ENCODE measurements around the gene PUS7L.
"Not testable (repeated sequence)": the region's sequence is repeated elsewhere in the genome, so short reads cannot be mapped to it uniquely, and the experiment has no call there.

The PUS7L gene, protein sequence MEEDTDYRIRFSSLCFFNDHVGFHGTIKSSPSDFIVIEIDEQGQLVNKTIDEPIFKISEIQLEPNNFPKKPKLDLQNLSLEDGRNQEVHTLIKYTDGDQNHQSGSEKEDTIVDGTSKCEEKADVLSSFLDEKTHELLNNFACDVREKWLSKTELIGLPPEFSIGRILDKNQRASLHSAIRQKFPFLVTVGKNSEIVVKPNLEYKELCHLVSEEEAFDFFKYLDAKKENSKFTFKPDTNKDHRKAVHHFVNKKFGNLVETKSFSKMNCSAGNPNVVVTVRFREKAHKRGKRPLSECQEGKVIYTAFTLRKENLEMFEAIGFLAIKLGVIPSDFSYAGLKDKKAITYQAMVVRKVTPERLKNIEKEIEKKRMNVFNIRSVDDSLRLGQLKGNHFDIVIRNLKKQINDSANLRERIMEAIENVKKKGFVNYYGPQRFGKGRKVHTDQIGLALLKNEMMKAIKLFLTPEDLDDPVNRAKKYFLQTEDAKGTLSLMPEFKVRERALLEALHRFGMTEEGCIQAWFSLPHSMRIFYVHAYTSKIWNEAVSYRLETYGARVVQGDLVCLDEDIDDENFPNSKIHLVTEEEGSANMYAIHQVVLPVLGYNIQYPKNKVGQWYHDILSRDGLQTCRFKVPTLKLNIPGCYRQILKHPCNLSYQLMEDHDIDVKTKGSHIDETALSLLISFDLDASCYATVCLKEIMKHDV
- total RNA-seq: 49.1 to 73.6 (median 56.3) reads per million in 4 experiments

DNA sequence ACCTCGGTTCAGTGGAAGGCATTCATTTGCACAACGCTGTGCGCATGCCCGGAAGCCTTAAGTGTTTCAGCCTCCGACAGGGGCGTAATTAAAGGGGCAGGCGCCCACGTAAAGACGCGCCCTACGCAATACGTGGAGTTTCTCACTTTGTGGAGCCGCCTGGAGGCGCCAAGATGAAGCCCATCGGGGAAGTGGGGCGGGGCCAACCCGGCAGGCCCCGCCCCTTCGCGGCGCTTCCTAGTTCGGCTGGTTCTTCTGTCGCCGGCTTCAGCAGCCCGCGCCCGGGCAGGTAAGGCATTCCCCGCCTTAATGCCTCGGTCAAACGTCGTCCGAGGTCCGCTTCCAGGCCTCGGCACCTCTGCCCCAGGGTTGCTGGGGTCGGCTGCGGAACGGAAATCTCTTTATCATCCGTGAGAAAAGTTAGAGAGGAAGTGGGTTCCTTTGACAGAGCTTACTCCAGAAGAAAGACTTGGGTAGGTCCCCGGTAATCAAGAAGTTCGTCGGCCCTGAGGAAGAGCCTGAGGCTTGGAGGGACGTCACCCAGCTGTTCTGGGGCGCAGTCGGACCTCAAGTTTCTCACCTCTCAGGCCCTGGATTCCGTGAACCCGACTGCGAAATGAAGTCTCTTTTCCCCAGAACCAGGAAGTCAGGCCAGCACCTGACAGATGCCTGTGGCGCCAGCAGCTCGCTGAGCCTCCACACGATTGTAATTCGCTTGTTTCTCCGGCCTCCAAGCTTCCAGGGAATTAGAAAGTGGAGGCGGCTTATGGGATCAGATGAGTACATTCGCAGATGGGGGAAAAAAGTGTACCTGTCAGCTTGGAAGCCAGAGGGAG, at the start of gene PUS7L, which contains the start of gene IRAK4:
Gene PUS7L (minus strand): TSS at position 63 of the 836 bp plus-strand sequence. CDS start 3,545 bp downstream, outside the sequence.
Gene IRAK4 (plus strand): TSS at position 224 of the 836 bp plus-strand sequence. CDS start 9,161 bp downstream, outside the sequence.
- DNase-seq: peak; percentile 93

DNA sequence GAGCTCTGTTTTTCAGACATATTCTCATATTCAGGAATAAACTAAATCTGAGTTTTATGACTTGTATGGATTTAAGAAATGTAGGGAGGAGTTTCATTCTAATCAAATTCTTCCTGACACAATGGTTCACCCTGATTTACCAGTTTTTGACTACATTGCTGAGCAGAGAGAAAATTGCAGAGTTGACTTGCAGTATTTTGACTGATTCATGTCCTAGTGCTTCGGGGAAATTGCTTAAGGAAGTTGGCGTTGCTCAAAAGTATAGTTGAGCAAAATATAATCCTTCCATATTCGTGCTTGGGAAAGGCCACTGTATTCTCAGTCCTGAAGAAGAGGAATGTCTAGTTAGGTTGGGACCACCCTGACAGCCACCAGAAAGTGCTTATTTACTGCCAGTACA, 48.8 kb upstream of the PUS7L start:
- DNase-seq: no peak

DNA sequence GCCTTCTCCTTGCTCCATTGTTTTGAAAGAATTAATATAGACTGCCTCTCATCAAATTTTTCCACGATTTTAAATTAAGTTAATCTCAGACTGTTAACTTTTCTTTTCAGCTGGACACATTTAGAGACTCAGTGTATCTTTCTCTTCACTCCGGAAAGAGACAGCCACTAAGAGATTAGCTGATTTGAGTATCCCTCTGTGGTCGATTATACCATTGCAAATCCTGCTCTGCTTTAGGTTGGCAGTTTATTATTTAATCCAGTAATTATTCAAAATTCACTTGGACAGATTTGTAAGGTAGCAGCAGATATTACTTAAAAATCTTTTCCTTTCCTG, 48.1 kb upstream of the PUS7L start:
- DNase-seq: no peak

DNA sequence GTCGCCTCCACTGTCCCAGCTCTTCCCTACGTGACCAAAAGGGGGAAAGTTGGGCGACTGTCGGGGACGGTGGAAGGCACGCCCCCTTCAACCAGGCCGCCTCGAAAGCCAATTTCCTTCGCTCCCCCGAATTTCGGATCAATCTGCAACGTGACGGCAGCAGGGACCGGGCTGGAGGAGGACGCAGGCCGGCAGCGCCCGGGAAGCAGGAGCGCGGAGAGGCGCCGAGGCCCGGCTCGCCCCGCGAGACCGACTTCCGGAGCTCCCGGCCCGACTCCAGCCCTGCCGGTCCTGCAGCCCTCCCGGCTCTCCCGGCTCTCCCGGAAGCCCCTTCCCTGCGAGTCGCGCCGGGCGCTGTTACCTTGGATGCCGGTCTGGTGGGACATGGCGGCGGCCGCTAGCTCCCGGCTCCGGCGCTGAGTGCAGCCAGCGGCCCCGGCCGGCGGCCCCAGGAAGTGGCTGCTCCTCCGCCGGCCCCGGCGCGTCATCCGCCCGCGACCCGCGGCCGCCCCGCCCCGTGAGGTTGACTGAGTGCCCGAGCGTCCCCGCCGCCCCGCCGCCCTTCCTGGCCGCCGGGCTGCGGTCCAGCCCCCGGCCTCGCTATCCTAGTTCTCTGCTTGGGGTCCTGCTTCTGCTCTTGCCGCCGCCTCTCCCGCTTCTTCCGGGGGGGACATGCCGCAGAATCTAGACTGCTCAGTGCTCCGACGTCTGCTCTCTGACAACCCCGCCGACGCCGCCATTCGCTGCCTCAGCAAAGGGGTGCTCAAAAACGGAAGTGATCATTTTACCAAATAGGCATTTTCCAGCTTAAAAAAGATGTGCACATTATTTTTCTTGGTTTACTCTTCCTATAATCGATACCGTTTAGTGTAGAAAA, 47.5 kb upstream of the PUS7L start, which contains the start of gene TWF1:
Gene TWF1 (minus strand): TSS at position 458 of the 877 bp plus-strand sequence. CDS start 72 bp downstream, at position 386.
- peak; percentile 73 for DNase-seq

DNA sequence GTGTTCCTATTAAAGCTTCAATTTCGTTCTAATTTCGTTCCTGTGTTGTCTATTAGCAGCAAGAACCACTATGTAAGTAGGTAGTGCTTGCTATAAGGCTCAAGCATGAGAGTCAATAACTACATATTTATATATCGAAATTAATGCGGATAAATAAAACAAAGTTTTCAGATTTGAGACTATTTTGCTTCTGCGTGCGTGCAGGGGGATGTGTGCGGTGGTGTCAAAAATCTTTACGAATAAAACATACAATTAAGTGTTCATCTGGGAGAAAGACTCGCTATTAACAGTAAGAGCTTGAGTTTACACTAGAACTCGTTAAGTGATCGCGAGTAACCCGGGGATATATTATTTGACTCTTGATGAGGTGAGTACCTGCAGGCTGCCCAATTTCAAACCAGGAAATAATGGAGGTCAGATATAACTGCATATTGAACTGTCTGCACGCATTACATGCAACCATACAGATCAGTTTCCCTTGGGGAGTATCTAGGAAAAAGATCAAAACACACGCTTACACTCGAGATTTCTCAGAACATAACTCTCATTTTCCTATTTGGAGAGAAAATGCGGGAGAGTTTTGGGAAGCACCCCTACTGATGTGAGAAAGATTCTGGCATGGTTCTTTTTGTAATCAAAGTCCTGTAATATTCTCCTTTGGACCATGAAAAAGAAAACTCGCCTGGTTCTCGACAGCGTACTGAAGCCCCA, 46.7 kb upstream of the PUS7L start:
- DNase-seq: no peak

DNA sequence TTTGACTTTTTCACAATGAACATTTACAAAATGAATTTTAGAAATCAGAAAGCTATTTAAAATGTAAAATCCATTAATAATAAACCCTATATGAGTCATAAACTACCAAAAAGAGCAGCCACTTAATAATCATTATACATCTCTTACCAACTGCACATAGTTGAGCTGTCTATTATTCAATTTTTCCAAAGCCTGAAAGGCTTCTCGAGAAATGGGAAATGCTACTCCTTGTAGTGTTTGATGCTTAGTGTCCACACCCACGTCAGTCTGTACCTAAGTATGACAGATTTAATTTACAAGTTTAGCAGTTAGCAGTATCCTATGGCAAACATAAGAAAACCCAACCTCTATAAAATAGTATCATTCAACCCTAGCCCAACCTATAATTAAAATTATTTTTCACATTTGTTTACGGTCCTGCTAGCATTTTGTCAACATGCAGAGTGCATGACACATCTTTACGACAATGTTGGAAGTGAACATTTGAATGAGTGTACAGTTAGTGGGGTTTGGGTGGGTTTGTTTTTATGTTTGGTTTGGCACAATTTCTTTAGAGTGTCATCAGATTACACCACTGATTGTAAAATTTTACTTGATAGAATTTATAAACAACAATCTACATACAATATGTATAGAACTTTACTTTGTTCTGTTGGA, 39.1 kb upstream of the PUS7L start:
- no peak for DNase-seq

DNA sequence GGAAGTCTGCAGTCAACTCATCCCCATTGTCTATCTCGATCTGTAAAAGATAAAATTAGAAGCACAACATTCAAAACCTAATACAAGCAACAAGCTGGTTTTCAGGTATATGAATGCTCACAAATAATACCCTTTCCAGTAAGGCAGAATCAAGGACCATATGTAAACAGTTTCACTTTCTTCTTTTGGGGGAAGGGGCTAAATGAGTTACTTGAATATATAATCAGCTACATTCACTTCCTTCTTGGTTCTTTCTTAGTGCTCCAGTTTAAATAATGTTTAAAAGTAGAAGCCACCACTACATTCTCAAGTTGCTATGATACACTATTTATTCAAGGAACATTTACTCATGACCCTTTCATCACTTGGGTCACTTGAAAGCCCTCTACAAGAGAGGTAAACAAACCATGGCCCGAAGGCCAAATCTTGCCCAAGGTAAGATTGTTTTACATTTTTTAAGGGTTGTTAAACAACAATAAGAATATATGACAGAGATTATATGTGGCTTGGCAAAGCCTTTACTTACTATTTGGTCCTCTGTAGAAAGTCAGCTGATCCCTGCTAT, 37.2 kb upstream of the PUS7L start:
- no peak for DNase-seq

DNA sequence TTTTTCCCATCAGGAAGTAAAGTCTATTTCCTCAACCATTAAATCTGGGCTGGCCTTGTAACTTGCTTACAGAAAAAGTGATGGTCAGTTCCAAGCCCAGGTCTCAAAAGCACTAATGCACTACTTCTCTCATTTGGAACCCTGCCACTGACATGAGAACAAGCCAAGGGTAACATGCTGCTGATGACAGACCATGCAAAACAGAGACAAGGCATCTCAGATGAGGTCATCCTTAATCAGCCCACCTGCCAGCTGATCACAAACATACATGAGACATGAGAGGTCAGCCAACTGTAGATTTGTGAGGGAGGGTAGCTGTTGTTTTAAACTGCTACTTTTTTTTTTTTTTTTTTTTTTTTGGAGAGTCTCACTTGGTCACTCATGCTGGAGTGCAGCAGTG, 31.4 kb upstream of the PUS7L start:
- DNase-seq: no peak

DNA sequence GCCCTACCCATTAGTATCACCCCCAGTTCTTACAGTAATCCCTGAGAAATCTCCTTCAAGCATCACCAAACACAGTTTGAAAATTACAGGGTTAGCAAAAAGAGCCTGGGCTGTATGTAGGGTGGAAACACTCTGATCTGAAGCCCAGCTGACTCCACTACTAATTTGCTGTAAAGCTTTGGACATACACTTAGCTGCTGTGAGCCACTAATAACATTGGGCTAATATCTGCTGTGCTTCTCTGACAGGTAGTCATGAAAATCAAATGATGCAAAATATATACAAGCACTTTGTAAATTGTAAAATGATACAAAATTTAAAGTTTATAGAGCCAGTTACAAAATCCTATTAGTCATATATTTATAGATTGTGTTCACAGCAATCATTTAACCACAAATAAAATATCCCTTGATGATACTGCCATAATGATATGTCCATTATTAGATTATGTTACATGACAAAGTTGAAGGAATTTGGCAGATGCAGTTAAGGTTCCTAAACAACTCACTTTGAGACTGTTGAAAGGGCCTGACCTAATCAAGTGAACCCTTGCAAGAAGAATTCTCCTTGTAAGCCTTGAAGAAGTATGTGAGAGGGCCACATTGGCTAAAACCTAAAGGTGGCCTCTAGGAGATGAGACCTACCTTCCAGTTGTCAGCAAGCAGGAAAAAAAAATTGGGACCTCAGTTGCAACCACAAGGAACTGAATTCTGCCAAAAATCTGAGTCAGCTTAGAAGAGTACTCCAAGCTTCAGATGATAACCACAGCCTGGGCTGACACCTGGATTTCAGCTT, 28.5 kb upstream of the PUS7L start:
- no peak for DNase-seq

DNA sequence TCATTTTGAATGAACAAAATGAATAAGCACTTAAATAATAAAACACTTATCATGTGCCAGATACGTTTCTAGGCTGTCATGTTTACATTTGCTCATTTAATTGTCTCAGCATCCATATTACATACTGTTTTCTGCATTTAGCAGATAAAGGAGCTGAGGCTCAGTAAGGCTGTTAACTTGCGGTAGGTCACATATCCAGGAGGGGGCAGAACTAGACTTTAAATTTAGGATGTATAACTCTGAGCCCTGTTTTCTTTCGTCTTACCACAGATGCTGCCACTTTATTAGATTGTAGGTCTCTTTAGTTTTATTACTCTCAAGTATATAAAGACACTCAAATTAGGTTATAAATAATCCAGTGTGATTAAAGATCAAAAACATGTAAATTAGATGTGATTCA, 17.9 kb upstream of the PUS7L start:
- DNase-seq: no peak

DNA sequence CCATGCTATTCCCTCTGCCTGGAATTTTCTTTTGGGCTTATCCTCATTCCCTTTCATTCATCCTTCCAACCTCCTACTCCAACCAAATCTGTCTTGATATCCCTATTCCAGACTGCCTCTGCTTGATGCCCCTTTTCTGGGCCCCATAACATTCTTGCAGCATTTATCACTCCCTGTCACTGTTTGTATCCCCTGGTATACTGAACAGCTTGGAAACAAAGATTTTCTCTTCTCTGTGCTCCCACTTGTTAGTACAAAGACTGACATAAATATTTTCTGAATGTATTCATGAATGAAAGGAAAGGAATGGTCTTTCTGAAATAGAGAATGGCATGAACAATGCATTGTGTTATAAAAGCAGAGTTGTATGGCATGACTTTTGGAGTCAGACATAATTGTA, 7.7 kb upstream of the PUS7L start:
- DNase-seq: no peak

DNA sequence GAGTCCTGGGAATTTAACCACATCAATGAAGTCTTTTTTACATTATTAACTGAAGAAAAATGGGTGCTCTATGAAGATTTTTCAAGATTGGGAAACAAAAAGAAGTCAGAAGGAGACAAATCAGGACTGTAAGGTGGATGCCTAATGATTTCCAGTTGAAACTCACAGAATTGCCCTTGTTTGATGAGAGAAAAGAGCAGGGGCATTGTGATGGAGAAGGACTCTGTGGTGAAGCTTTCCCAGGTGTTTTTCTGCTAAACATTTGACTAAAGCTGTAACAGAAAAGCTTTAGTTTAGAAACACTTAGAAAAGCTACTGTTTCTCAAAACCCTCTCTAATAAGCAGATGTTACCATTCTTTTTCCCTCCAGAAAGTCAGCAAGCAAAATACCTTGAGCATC, 5.9 kb upstream of the PUS7L start:
- no peak for DNase-seq

DNA sequence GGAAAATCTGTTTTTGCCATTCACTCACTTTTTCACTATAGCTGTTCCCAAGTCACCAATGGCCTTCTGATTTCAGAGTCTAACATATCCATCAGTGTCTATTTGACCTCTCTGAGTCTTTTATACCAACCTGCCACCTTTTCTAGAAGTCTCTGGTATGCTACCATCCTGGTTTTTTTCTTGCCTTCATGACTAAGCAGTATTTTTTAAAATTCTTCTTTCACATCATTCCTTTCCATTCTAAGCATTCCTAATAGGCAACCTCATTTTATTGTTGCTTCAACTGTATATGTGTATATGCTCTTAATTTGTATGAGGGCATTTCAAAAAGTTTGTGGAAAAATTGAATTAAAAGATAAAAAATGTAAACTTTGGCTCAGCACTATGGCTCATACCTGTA, 5.2 kb upstream of the PUS7L start:
- DNase-seq: no peak

DNA sequence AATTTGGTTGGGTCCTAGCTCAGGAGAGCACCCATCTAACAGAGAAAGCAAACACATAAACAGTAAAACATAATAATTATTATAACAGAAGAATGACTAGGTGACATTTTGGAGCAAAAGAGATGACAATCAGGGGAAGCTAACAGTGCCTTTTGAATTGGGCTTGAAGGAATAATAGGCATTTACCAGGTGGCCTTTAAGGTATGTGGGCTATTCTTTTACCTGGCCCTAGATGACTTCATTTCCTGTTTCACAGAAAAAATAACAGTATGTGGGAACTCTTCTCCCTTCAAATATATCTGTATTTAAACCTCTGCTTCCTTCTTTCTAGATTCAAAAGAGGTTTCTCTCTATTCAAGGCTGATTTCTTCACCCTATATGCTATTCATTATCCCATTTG, 4.0 kb upstream of the PUS7L start:
- DNase-seq: no peak

DNA sequence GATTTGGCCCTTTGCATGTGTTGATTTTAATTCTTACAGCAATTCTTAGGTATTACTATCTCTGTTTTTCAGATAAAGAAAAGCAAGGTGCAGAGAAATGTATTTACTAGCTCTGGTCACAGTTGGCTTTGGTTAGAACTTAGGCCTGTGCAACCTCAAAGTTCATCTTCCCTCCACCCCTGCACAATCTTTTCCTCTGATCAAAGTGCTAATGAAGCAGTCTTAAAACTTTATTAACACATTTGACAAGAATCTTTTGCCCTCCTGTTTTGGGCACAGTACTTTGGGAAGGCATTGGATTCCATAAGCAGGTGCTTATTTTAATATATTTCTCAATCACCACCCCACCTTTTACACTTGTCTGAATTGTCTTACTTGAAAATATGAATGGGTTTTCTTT, 2.9 kb upstream of the PUS7L start:
- no peak for DNase-seq

DNA sequence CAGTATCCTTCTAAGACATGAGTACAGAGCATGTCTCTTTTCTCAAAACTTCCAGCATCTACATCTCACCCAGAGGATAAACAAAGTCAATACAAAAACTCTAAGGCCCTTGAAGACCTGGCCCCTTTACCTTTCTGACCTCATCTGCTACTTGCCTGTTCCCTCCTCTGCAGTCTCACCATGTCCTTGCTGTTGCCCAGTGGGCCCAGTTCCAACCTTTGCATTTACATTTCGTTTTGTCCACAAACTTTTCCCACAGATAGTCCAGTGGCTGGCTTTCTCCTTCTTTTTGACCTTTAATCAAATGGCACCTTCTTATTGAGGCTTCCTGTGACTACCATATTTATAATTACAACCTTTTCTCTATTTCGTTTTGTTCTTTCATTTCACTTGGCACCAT, 1.8 kb upstream of the PUS7L start:
- DNase-seq: no peak

DNA sequence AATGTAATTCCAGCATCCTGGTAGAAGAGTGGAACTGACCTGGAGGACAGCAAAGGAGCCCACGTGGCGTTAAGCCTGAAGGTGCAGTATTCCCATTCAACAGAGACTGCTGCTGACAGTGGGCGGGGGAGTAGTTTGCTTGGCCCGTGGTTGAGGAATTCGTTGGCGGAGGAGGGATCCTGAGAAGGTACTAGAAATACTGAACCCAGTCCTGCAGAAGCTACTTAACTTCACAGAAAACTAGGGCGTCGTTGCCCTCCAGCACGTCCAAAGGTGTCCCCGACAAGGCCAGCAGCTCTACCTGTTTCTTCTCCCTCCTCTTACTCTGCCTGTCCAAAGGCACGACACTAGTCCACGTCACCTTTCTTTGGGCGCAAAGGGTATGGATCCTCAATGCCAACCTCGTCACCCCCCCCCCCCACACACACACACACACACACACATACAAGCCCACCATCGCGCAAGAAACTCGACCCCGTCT, 303 bp downstream of the PUS7L start:
- DNase-seq: no peak

DNA sequence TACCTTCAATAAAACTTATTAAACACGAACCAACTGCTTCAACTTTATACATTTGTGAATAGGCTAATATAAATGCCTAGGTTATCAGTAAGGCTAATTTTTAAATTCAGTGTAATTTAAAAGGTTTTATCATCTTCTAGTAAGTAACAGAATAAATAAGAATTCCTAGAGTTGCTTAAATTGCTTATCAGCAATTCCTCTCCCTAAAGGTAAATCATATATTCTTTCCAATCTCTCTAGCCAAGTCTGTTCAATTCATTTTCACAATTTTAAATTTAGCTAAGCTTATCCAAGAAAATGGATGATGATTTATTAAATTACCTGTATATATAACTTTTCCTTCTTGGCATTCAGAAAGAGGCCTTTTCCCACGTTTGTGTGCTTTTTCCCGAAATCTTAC, 4.6 kb downstream of the PUS7L start:
- DNase-seq: no peak

DNA sequence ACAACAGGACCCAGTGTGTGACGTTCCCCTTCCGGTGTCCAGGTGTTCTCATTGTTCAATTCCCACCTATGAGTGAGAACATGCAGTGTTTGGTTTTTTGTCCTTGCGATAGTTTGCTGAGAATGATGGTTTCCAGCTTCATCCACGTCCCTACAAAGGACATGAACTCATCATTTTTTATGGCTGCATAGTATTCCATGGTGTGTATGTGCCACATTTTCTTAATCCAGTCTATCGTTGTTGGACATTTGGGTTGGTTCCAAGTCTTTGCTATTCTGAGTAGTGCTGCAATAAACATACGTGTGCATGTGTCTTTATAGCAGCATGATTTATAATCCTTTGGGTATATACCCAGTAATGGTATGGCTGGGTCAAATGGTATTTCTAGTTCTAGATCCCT, 7.2 kb downstream of the PUS7L start:
- not testable (repeated sequence) for DNase-seq

DNA sequence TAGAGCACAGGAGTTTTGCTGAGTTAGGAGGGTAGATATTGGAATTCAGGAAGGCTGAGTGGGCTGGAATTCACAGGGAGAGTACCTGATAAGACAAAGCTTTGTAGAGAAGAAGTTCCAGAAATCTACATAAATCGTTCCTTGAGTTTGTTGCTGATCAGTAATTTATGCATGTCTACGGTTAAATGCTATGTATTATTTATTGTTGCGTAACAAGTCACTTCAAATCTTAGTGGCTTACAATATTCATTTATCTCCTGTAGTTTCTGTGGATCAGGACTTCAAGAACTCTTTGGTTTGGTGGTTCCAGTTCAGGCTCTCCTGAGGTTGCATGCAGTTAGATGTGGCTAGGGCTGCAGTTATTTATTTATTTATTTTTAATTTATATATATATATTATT, 7.8 kb downstream of the PUS7L start:
- no peak for DNase-seq
